HG02970 (cell line): ENCODE data around the gene CDT1.
"Not testable (repeated sequence)": the region's sequence is repeated elsewhere in the genome, so short reads cannot be mapped to it uniquely, and the experiment has no call there.

Experiments
- ATAC-seq: cut with Tn5 transposase; IDR thresholded peaks from one replicate; pipeline ENCODE4 v1.9.1; 2021; ENCODE audit warnings: mild to moderate bottlenecking, moderate library complexity, moderate number of reproducible peaks; ENCODE audit not compliant: unreplicated experiment, low FRiP score

Gene CDT1

DNA sequence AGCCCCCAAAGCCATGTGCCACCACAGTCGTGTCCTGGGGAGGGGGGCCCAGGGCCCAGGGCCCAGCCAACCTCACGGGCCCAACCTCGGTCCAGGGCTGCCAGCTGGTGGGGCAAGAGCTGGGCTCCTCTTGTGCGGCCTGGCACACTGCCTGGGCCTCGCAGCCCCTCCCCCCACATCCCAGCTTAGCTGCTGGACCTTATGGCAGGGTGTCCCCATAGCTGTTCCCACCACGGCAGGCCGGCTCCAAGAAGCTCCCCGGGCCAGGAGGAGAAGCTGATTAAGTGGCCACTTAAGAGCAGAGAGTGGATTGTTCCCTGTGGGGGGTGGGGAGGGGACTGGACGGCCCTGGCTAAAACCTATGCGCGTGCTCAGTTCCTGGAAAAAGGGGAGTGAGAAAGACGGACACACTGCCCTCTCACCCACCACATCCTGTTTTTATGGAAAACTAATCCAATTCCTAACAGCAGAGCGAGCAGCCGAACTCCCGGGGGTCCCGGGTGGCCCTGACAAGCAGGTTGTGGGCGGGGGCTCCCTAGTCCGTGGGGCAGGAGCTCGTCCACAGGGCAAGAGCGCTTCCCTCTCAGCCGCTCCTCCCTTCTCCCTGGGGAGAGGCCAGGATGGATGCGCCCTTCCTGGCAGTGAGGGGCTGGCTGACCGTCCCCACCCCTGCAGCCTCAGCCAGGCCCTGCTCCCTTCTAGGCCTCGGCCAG lies 35.4 kb upstream of the CDT1 start:
- no peak for ATAC-seq

DNA sequence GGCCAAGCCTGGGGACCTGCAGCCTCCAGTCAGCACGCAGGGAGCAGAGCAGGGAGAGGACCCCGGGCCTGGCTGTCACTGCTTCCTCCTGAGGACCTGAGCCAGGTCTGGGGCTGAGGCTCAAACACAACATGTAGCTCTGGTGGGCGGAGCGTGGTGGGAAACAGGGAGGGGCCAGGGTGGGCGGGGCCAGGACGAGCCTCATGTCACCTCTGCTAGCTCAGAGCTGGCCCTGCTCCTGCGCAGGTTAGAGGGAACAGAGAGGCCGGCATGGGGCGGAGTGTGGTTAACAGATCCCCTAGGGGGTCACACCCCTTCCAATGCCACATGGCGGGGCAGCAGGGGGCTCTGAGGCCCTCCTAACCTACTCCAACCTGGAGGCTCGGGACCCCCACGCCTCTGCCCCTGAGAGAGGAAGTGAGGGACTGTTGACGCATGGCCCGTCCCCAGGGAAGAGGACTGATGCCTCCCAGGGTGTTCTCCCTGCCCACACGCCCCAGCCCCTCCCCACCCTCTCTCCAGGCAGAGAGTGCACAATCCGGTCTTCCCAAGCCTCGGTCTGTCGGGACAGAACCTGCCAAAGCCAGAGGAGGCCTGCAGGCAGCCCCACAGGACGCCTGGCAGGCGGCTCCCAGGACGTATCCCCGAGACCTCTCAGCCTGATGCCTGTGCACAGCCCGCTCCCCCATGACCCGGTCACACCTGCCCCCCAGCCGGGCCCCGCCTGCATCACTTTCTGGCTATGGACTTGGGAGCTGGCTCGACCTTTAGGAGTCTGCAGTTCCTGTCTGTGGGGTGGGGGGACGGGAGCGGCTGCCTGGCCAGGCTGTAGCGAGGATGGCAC lies 33.8 kb upstream of the CDT1 start:
- no peak for ATAC-seq

DNA sequence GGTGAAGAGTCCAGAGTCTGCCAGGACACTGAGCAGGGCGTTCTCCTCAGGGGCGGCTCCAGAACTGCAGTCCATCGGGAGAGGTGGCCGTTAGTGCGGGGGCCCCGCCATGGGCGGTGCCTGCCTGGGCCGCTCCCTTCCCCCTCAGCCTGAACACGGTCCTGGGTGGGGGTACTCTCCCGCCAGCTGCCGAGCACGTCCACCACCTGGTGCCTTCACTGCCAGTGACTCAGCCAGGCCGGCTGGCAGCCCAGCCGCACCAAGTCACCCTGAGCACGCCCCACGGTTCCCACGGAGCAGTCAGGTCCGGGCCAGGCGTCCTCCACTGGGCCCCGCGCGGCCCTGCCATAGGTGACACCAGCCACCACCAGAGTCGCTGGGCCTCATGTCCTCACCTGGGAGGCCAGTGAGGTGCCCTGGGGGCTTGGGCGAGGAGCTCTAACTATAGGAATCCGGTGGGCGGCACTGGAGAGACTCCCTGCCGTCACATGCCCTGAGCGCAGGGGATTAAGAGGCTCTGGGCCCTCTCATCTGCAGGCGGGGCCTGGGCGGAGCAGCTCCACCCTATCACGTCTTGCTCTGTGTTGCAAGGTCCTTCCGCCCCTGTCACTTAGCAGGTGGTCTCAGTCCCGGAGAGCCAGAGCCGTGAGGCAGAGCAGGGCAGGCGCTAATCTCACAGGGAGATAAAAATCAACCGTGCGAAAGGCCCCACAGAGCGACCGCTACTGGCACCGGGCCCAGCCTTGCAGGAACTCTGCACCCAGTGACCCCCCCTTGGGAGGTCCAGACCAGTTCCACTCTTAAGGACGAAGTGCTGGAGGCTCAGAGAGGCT lies 32.9 kb upstream of the CDT1 start:
- ATAC-seq, result no peak

DNA sequence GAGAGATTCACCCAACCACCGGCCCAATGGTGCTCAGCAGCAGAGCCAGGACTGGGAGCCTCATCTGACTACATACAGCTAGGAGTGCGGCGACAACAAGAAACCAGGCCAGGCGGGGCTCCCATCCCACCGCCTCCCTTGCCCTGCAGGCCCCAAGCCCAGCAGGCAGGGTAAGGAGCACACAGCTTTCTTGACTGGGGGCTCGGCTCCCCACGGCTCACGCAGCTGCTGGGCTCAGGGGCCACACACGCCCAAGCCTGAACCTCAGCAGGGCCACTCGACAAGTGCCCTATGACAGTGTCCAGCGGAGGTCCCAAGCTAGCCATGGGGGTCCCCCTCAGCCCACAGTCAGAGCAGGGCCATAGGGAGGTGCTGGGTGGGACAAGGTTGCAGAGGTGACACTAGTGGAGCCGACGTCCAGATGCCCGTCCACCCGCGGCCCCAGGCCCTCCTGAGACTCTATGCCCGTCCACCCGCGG lies 32.3 kb upstream of the CDT1 start:
- ATAC-seq, result no peak

DNA sequence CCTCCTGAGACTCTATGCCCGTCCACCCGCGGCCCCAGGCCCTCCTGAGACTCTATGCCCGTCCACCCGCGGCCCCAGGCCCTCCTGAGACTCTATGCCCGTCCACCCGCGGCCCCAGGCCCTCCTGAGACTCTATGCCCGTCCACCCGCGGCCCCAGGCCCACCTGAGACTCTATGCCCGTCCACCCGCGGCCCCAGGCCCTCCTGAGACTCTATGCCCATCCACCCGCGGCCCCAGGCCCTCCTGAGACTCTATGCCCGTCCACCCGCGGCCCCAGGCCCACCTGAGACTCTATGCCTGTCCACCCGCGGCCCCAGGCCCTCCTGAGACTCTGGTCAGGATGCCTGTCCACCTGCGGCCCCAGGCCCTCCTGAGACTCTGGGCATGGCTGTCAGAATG lies 31.8 kb upstream of the CDT1 start:
- not testable (repeated sequence) for ATAC-seq

DNA sequence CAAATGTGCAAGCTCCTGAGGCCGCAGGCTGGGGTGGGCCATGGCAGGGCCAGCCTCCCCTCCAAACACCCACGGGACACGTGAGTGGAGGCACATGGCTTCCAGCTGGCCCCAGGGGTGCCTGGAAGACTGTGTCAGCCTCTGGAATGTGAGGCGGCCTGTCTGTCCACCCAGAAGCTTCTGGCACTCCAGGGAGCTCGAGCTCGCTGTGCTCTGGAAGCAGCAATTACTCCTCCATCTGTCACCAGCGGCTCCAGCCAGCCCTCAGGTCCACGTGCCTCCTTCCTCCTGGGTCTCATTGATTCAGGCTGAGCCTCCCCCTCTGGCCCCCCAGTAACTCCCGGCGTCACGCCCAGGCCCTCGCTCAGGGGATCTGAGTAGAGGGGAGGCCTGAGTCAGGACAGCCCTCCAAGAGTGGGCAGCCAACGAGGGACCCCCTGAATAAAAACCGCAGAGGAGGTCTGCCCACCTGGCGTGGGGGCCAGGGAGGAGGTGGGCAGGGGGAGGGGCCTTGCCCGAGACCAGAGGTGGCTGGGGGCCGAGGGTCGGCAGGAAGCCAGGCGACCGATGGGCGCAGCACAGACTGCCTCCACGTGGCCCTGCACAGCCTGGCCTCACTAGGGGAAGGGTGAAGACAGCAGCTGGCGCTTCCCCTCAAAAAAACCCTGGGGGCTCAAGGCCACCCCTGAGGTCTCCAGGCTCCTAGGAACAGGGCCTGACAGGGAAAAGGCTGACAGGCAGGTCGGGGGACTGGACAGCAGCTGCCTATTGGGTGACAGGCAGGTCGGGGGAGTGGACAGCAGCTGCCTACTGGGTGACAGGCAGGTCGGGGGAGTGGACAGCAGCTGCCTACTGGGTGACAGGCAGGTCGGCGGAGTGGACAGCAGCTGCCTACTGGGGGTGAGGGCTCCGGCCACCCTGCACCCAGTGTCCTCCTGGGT lies 30.4 kb upstream of the CDT1 start:
- ATAC-seq, result no peak

DNA sequence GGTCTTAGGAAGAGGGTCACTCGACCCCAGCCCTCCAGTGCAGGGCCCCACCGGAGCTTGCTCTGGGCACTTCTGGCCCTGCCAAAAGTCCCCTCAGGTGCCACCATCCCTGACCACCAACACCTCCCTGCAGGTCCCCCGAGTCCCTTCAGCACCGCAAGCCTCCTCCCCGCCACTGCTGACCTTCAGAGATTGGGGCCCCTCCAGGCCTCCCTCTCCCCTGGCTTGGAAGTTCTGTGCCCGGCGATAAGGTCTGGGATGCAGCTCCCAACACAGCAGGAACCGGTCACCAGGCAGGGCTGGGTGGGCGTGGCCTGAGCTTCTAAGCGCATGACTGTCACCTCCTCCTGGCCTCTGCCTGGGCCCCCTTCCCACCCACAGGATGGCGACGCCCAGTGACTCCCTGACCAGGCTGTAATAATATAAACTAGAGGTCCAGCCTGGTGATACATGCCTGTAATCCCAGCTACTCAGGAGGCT lies 29.7 kb upstream of the CDT1 start:
- ATAC-seq, result no peak

DNA sequence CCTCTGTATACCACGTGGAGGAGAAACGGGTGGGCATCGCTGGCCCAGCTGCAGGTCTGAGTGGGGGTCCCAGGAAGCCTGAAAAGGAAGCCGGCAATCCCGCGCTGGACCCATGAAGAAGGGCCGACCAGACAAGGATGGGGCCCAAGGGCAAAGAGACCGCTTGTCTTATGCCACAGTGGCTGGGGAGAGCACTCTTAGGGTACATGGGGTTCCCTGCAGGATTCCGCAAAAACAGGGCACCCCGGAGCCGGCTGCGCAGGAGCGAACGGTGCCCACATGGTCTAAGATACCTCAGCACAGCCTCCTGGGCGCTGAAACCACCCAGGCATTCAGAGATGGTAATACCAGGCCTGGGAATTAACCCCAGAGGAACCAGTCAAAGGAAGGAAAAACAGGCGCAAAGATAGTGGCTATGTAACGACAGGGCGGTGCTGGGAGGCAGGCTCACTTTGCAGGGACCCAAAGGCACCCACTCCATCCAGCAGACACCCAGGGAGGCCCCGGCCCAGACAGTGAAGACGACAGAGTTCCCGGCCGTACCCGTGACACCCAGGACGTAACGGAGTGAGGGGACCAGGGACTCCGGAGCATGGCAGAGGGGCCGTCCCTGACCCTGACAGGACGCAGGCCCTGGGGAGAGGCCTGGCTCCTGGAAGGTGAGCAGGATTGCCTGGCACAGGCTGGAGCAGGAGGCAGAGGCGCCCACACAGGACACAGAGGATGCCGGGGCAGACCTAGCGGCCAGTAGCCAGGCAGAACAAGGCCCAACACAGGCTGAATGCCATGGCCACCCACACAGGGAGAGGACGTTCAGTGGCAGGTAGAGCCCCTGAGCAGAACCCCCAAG lies 28.8 kb upstream of the CDT1 start:
- no peak for ATAC-seq

DNA sequence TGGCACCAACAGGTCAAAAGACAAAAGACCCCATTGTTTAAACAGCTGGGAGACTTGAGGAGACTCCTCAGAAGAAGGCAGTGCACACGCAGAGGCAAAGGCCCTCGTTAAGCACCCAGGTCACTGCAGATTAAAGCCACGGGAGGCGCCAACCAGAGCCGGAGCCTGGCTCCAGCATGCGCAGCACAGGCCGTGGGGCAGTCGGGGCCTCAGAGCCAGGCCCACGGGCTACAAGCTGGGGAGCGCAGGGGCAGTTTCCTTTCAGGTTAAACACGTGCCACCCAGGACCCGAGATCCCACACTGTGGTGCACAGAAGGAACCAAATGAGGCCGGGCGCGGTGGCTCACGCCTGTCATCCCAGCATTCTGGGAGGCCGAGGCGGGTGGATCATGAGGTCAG lies 27.8 kb upstream of the CDT1 start:
- no peak for ATAC-seq

DNA sequence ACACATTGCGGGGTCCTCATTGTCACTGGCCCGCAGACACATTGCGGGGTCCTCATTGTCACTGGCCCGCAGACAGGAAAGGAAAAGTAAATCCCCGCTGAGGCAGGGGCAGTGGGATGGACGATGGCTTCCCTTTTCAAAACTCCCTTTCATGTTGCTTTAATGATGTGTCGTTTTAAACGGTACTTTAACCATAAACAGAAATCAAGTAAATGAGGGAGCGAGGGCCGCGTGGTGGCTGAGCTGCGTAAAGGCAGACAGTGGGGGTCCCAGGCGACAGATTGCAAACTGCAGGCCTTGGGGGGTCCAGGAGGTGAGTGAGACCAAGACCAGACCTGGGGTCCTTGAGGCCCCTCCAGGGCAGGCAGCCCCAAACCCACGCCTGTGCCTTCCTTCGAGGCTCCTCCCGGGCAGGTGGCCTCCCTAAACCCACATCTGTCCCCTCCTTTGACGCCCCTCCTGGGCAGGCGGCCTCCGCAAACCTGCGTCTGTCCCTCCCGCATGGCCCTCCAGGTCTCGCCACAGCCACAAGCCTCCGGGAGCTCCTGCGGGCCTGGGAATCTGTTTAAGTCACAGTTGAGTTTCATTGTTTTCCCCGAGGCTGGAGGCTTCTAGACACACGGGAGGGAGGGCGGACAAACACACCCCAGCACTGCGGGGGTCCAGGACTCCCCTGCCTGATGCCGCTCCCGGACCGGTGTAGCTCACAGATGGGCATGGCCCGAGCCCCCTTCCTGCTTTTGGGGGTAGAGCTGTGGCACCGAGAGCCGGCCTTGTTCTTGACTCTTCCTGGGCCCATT lies 25.9 kb upstream of the CDT1 start:
- ATAC-seq, result no peak

DNA sequence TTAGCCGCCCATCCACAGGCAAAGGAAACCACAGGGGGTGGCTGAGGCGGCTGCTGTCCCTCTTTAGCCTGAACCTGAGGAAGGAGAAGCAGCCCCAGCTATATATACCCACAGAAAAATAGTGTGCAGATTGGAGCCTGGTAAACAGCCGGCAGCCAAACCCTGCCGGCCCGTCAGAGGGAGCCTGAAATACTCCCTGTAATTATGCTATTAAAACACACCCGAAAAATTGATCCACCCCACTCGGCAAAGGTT lies 25.4 kb upstream of the CDT1 start:
- ATAC-seq, result no peak

DNA sequence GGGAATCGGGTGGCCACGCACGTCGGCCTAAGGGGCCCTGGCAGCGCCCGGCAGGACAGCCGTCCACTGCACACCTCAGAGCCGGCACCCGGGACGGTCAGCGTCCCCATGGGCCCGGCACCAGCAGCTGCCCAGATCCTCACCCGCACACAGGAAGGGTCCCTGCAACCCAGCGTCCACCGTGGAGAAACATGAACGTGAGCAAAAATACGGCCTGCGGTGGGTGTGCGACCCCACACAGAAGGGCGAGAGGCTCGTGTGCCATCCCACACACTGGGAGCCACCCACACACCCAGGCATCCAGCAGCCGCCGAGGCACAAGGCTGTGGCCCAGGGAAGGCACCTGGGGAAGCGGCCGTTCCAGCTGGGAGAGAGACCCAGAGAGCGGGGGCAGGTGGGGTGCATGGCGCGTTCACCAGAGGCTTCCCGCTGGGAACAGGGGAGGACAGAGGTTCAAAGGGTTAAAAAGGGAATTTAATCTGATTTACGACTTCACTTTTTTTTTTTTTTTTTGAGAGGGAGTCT lies 25.0 kb upstream of the CDT1 start:
- no peak for ATAC-seq

DNA sequence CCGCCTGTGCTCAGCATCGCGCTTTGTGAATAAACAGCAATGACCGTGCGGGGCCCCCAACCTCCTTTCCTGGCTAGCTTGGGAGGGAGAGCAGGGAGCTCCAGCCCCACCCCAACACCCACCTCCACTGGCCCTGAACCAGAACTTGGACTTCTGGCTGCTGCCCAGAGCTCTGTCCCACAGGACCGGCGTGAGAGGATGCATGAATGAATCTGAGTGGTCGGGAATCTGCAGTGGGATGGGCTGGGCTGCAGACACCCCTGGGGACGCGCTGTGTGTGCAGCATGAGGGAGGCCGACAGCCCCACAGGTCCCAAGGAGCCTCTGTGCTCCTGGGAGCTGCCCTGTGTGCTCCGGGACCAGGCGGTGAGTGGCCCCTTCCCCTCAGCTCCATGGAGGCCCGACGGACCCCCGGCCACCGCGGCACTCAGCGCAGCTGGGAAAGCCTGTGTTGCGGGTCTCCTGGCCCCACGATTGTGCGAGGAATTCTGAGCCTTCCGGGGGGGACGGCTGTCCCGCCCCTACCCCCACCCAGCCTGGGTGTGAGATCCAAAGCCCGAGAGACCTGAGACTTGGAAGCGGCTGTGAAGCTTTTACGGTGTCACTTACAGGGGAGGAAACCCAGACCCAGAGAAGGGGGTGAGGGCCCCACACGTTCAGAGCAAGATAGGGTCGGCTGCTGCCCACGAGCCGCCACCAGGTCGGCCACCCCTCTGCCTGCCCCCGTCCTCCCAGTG lies 24.0 kb upstream of the CDT1 start:
- no peak for ATAC-seq

DNA sequence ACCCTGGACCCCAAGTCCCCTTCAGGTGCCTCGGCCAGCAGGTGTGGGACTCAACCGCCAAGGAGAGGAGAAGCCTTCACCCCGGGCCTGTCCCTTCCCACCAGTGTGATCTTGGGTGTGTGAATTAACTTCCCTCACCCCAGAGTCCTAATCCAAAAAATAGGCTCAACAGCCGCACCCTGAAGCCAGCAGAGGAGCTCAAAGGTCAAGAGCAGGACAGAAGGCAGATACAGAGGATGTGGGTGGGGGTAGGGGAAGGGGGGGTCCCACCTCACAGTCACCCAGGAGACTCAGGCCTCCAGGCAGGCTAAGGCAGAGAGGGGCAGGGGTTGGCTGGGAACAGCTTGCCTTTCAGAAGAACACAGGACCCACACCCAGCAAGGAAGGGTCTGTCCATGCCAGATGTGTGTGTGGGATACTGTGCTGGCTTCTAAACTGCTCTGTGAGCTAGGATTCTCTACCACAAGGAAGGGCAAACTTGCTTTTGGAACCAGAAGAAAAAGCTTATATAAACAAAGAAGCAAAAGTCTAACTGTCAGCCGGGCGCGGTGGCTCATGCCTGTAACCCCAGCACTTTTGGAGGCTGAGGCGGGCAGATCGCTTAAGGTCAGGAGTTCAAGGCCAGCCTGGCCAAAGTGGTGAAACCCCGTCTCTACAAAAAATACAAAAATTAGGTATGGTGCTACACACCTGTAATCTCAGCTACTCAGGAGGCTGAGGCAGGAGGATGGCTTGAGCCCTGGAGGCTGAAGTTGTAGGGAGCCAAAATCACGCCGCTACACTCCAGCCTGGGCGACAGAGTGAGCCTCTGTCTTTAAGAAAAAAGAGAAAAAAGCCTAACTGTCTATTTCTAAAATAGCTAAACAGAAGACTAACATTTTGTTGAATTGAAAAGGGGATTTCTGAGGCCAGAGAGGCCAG lies 23.2 kb upstream of the CDT1 start:
- no peak for ATAC-seq

DNA sequence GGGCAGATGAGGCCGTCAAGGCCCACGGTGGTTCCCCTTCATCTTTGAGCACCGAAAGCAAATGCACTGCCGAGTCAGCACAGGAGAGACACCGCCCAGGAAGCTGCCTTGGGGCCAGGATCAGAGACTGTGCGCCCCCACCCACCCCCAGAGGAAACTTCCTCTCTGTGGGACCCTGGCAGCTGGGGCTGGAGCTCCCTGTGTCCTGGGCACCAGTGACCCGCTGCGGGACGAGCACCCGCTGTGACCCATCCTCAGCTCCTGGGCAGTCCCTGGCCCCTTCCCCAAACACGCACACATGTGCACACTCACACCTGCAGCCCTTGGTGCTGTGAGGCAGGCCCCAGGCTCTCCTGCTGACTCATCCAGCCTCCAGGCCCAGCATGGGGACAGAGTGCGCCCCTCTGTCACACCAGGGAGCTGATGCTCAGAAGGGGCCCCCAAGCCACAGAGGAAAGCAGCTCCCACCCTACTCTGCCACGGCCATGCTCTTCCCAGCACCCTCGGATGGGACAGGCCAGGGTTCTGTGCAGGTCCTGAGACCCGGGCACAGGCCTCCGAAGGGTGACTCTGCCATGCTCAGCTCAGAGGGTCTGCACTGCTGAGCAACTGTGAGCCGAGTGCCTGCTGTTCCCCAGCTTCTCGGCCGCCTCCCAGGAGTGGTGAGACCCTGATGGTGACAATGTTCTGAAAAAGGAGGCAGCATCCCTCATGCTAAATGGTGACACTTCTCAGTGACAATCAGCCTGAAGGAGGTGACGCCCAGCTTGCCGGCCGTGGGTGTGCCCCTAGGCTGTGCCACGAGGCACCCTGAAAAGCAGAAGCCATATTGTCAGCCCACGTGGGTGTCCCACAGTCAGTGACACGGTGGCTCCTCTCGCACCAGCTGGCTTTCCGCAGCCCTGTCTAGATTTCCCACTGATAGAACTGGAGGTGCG lies 22.2 kb upstream of the CDT1 start:
- ATAC-seq, result no peak
